ENCODE results near the gene C15orf39.

DNA sequence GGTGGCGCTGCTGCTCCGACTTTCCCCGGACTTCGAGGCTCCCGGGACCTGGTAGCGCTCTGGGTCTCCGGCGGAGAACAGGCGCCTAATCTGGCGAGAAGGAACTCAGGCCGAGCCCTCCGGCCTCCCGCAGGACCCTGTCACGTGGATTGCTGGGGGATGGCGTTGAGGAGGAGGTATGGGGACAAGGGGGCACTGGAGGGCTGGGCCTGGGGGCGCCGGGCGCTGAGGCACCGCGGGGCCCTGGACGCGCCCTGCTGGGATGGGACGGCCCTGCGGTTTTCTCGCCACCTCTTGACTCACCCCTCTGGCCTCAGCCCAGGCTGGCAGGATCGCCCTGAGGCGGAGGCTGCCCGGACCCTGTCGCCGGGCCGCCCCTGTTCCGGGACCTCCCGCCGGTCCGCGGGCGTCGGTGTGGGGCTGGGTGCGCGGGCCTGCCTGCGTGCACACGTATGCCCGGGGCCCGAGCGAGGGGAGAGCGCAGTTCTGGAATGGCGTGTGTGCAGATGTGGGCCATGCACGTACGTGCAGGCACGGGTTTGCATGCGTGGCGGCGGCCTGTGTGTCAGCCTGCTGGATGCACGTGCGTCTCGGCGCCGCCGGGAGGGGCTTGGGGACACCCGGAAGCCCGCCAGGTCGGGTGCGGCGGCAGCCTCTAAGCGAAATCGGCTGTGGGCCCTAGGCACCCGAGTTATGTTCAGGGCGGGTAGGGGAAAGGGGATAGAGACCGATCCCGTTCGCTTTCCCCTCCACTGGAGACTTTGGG is 752 bp downstream of the C15orf39 start:
- TF ChIP-seq POLR2A (IDR thresholded peaks at IDR 0.05) (peak; percentile 16 to 25), CTCF (IDR thresholded peaks at IDR 0.05 in 4 of 5, conservative IDR thresholded peaks at IDR 0.05 in 1 of 5) (peak in 2 of 5 experiments; percentile 50 to 63)
